Cerebellar nuclear complex (tissue), 1 donor: ENCODE measurements around the gene TEKTIP1.
"Not testable (repeated sequence)": the region's sequence is repeated elsewhere in the genome, so short reads cannot be mapped to it uniquely, and the experiment has no call there.

Experiments
- DNase-seq, 2 experiments: peaks; one replicate each; lab custom pipeline; 2025; lab: John Stamatoyannopoulos, UW

TEKTIP1 gene

GRCh38 chr19:3507371-3508120 is 31.4 kb upstream of the TEKTIP1 start:
- DNase-seq: no peak

- not testable (repeated sequence) for DNase-seq
Observed at GRCh38 chr19:3508121-3508661, 30.8 kb upstream of the TEKTIP1 start.

- no peak for DNase-seq
Observed at GRCh38 chr19:3508771-3509535, 30.0 kb upstream of the TEKTIP1 start.

- no peak for DNase-seq
Observed at GRCh38 chr19:3509566-3509989, 29.4 kb upstream of the TEKTIP1 start.

- DNase-seq: no peak
Observed at GRCh38 chr19:3510727-3511126, 28.2 kb upstream of the TEKTIP1 start.

- DNase-seq: no peak
Observed at GRCh38 chr19:3511506-3512251, 27.3 kb upstream of the TEKTIP1 start.

GRCh38 chr19:3512562-3513228 is 26.3 kb upstream of the TEKTIP1 start:
- DNase-seq: no peak

- no peak for DNase-seq
Observed at GRCh38 chr19:3513229-3514140, 25.5 kb upstream of the TEKTIP1 start.

GRCh38 chr19:3514930-3515329 is 24.0 kb upstream of the TEKTIP1 start:
- no peak for DNase-seq

- no peak for DNase-seq
Observed at GRCh38 chr19:3515891-3516422, 23.0 kb upstream of the TEKTIP1 start.

GRCh38 chr19:3516675-3517207 is 22.2 kb upstream of the TEKTIP1 start:
- DNase-seq: no peak

- DNase-seq: no peak
Observed at GRCh38 chr19:3517638-3518037, 21.3 kb upstream of the TEKTIP1 start.

- DNase-seq: no peak
Observed at GRCh38 chr19:3518255-3518654, 20.7 kb upstream of the TEKTIP1 start.

- no peak for DNase-seq
Observed at GRCh38 chr19:3518659-3519058, 20.3 kb upstream of the TEKTIP1 start.

GRCh38 chr19:3519126-3519525 is 19.8 kb upstream of the TEKTIP1 start:
- no peak for DNase-seq

GRCh38 chr19:3520166-3521103 is 18.5 kb upstream of the TEKTIP1 start:
- no peak for DNase-seq

GRCh38 chr19:3521104-3521445 is 17.9 kb upstream of the TEKTIP1 start:
- DNase-seq: no peak

GRCh38 chr19:3522421-3523360 is 16.3 kb upstream of the TEKTIP1 start:
- no peak for DNase-seq
